Kasumi-1 (cell line): Measurements from ENCODE around the gene POLD1.

ENCODE experiments used
- DNase-seq, 2 experiments: peaks; one replicate each; lab custom pipeline; 2025; lab: John Stamatoyannopoulos, UW

The POLD1 gene

DNA sequence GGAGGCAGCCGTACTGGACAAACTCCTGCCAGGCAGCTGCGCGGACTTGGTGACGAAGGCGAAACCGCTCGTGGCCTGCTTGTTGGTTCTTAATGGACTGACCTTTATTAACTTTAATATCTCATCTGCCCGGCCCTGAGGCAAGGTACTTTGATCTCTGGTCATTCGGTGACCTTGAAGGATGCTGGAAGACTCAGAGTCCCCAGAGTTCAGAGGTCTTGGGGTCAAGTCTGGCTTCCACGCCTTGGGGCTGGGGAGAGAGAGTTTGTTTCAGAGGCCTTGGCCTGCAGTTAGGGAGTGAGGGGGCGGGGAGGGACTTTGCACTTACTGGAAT, 82.5 kb downstream of the POLD1 start:
- DNase-seq, result no peak

DNA sequence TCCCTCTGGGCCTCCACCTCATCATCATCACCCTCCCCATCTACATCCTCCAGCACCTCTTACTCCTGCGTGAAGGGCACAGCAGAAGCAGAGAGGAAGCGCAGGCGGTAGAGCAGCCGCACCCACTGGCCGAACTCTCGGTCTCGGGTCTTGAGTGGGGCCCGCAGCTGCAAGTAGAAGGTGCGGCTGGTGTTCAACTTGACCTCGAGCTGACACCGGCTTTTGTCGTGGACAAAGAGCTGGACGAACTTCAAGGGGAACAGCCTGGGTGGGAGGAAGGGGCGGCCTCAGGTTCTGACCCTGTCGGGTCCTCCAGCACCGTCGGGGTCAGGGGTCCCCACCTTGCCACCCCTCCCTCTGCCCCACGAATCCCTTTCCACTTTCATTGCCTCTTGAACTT, 83.4 kb downstream of the POLD1 start:
- no peak for DNase-seq
